H9 (cell line): Measurements from ENCODE around the gene SCRN2. TPM values are rescaled to one million over a fixed set of nuclear protein-coding genes. Genes with fewer than 3 reads are reported as not detected.

Experiments
- DNase-seq: peaks from one replicate; pipeline ENCODE4 v3.0.0-alpha.2; 2017
- H2AFZ ChIP-seq: one replicate; pipeline ENCODE4 v1.6.1; 2013; ENCODE audit warnings: mild to moderate bottlenecking, low read length, control low read depth, moderate library complexity
- H2AK5ac ChIP-seq: 2 replicates; pipeline ENCODE4 v1.6.1; 2013; ENCODE audit warnings: low read length, control low read depth, mixed read lengths; ENCODE audit not compliant: insufficient read length
- H2BK120ac ChIP-seq: one replicate; pipeline ENCODE4 v1.6.1; 2013; ENCODE audit warnings: low read depth, mild to moderate bottlenecking, low read length, control low read depth, inconsistent platforms; ENCODE audit not compliant: poor library complexity, severe bottlenecking
- H2BK12ac ChIP-seq: 2 replicates; pipeline ENCODE4 v1.6.1; 2013; ENCODE audit warnings: low read length, control low read depth, mixed read lengths, low read depth; ENCODE audit not compliant: insufficient read length
- H2BK15ac ChIP-seq: 2 replicates; pipeline ENCODE4 v1.6.1; 2013; ENCODE audit warnings: low read depth, low read length, control low read depth
- H2BK20ac ChIP-seq: one replicate; pipeline ENCODE4 v1.6.1; 2013; ENCODE audit warnings: low read depth, mild to moderate bottlenecking, low read length, control low read depth, inconsistent platforms; ENCODE audit not compliant: poor library complexity, severe bottlenecking
- H2BK5ac ChIP-seq: 2 replicates; pipeline ENCODE4 v1.6.1; 2013; ENCODE audit warnings: low read length, control low read depth, mixed read lengths; ENCODE audit not compliant: insufficient read length
- H3K14ac ChIP-seq: 2 replicates; pipeline ENCODE4 v1.6.1; 2013; ENCODE audit warnings: low read length, control low read depth; ENCODE audit not compliant: insufficient read depth
- H3K18ac ChIP-seq: 2 replicates; pipeline ENCODE4 v1.6.1; 2013; ENCODE audit warnings: low read depth, mild to moderate bottlenecking, mixed read lengths, low read length, control low read depth; ENCODE audit not compliant: insufficient read length
- H3K23ac ChIP-seq: 2 replicates; pipeline ENCODE4 v1.6.1; 2013; ENCODE audit warnings: low read length, control low read depth, mixed read lengths, low read depth; ENCODE audit not compliant: insufficient read length
- H3K23me2 ChIP-seq: 2 replicates; pipeline ENCODE4 v1.6.1; 2013; ENCODE audit warnings: low read depth, mild to moderate bottlenecking, mixed read lengths, low read length, control low read depth; ENCODE audit not compliant: insufficient read length, poor library complexity, severe bottlenecking
- H3K27ac ChIP-seq: 2 replicates; pipeline ENCODE4 v1.5.1; 2013; ENCODE audit warnings: low read length, control low read depth, mixed read lengths, low read depth; ENCODE audit not compliant: insufficient read length
- H3K27me3 ChIP-seq: 2 replicates; pipeline ENCODE4 v1.6.1; 2013; ENCODE audit warnings: low read length, control low read depth, inconsistent platforms; ENCODE audit not compliant: insufficient read depth
- H3K4ac ChIP-seq: 2 replicates; pipeline ENCODE4 v1.6.1; 2013; ENCODE audit warnings: low read depth, mild to moderate bottlenecking, control low read depth, inconsistent platforms, low read length, moderate library complexity
- H3K4me1 ChIP-seq: 2 replicates; pipeline ENCODE4 v1.6.1; 2013; ENCODE audit warnings: low read length, control low read depth, inconsistent platforms; ENCODE audit not compliant: insufficient read depth
- H3K4me2 ChIP-seq: 2 replicates; pipeline ENCODE4 v1.6.1; 2013; ENCODE audit warnings: low read length, control low read depth, mixed read lengths; ENCODE audit not compliant: insufficient read length, insufficient read depth
- H3K56ac ChIP-seq: 2 replicates; pipeline ENCODE4 v1.6.1; 2013; ENCODE audit warnings: low read depth, mild to moderate bottlenecking, mixed read lengths, low read length, control low read depth; ENCODE audit not compliant: insufficient read length
- H3K79me1 ChIP-seq: 2 replicates; pipeline ENCODE4 v1.6.1; 2013; ENCODE audit warnings: low read depth, mild to moderate bottlenecking, moderate library complexity, low read length, control low read depth, inconsistent platforms; ENCODE audit not compliant: insufficient read depth, poor library complexity, severe bottlenecking
- H3K79me2 ChIP-seq: 2 replicates; pipeline ENCODE4 v1.6.1; 2013; ENCODE audit warnings: low read length, control low read depth, inconsistent platforms; ENCODE audit not compliant: insufficient read depth
- H3K9ac ChIP-seq: 2 replicates; pipeline ENCODE4 v1.6.1; 2013; ENCODE audit warnings: low read length, control low read depth, mixed read lengths; ENCODE audit not compliant: insufficient read length; ENCODE audit errors: extremely low read depth
- H3K9me3 ChIP-seq: one replicate; pipeline ENCODE4 v1.6.1; 2013; ENCODE audit warnings: low read depth, low read length, inconsistent platforms; ENCODE audit not compliant: control insufficient read depth
- H3T11ph ChIP-seq: one replicate; pipeline ENCODE4 v1.6.1; 2013; ENCODE audit warnings: mild to moderate bottlenecking, low read length, control low read depth, inconsistent platforms
- H4K20me1 ChIP-seq: one replicate; pipeline ENCODE4 v1.6.1; 2013; ENCODE audit not compliant: control insufficient read depth, insufficient read length, insufficient read depth
- H4K5ac ChIP-seq: 2 replicates; pipeline ENCODE4 v1.6.1; 2013; ENCODE audit warnings: low read depth, mild to moderate bottlenecking, mixed read lengths, low read length, control low read depth; ENCODE audit not compliant: insufficient read length
- H4K8ac ChIP-seq: replicated peaks from 2 replicates; pipeline ENCODE4 v1.6.1; 2013; ENCODE audit warnings: low read length, control low read depth, mixed read lengths, low read depth; ENCODE audit not compliant: insufficient read length
- H4K91ac ChIP-seq: 2 replicates; pipeline ENCODE4 v1.6.1; 2013; ENCODE audit warnings: low read depth, mild to moderate bottlenecking, moderate library complexity, mixed read lengths, low read length, control low read depth; ENCODE audit not compliant: insufficient read length
- H3K27ac Mint-ChIP-seq, 3 experiments: 2 replicates in 2 of 3; 3 replicates in 1 of 3; pipeline ENCODE4 v1.8.0; 2020 to 2021; ENCODE audit warnings: mixed read lengths in 3 of 3, mild to moderate bottlenecking in 1 of 3, moderate library complexity in 1 of 3
- H3K27me3 Mint-ChIP-seq: 2 replicates; pipeline ENCODE4 v1.8.0; 2021; ENCODE audit warnings: low read depth, mild to moderate bottlenecking, moderate library complexity, mixed read lengths
- H3K36me3 Mint-ChIP-seq, 3 experiments: 2 replicates in 2 of 3; 3 replicates in 1 of 3; pipeline ENCODE4 v1.8.0; 2020 to 2021; ENCODE audit warnings: low read depth in 3 of 3, mixed read lengths in 3 of 3; ENCODE audit not compliant: insufficient read depth in 1 of 3
- H3K4me1 Mint-ChIP-seq, 2 experiments: 2 replicates each; pipeline ENCODE4 v1.8.0; 2020; ENCODE audit warnings: mixed read lengths in 2 of 2
- H3K4me3 Mint-ChIP-seq, 2 experiments: 2 replicates in 1 of 2; 3 replicates in 1 of 2; pipeline ENCODE4 v1.8.0; 2020 to 2021; ENCODE audit warnings: mild to moderate bottlenecking in 2 of 2, mixed read lengths in 2 of 2, moderate library complexity in 1 of 2
- H3K9me3 Mint-ChIP-seq, 2 experiments: 2 replicates in 1 of 2; 3 replicates in 1 of 2; pipeline ENCODE4 v1.8.0; 2020; ENCODE audit warnings: mild to moderate bottlenecking in 2 of 2, mixed read lengths in 2 of 2, moderate library complexity in 1 of 2
- WGBS: extraction: QIAGEN DNeasy Blood & Tissue Kit; methylation state at CpG from one replicate; pipeline ENCODE4 v1.1.7; 2013; ENCODE audit warnings: missing lambda C conversion rate, low lambda C conversion rate, mixed read lengths; ENCODE audit not compliant: insufficient read length; ENCODE audit errors: extremely low coverage; 5-methylcytosine and 5-hydroxymethylcytosine counted together
- total RNA-seq: library from RNA; stranded (reverse); gene quantifications from 2 replicates; pipeline ENCODE4 v1.2.1, GENCODE V29; 2021
- TF ChIP-seq, protein P1 (sequence below): fragments of 200-600 bp; sonication (generic); conservative IDR thresholded peaks from 3 replicates; pipeline ENCODE4 v1.8.0; 2021; ENCODE audit warnings: antibody characterized with exemption, mild to moderate bottlenecking

Gene SCRN2
- total RNA-seq, 1 experiment from 2014 or later, result 34.0 TPM

GRCh38 chr17:47792979-47793378 lies 48.1 kb downstream of the SCRN2 start:
- no peak overlapping the region for H4K5ac ChIP-seq
- TF ChIP-seq, protein P1, sequence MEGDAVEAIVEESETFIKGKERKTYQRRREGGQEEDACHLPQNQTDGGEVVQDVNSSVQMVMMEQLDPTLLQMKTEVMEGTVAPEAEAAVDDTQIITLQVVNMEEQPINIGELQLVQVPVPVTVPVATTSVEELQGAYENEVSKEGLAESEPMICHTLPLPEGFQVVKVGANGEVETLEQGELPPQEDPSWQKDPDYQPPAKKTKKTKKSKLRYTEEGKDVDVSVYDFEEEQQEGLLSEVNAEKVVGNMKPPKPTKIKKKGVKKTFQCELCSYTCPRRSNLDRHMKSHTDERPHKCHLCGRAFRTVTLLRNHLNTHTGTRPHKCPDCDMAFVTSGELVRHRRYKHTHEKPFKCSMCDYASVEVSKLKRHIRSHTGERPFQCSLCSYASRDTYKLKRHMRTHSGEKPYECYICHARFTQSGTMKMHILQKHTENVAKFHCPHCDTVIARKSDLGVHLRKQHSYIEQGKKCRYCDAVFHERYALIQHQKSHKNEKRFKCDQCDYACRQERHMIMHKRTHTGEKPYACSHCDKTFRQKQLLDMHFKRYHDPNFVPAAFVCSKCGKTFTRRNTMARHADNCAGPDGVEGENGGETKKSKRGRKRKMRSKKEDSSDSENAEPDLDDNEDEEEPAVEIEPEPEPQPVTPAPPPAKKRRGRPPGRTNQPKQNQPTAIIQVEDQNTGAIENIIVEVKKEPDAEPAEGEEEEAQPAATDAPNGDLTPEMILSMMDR, result no peak
- H3K18ac ChIP-seq, result no peak overlapping the region
- WGBS, result no CpG with 5 or more reads among the region's 6 CpGs
- H3K4me2 ChIP-seq, result no peak overlapping the region
- H2AFZ ChIP-seq, result no peak overlapping the region
- no peak overlapping the region for H3K14ac ChIP-seq
- H2BK5ac ChIP-seq, result no peak overlapping the region
- H3K27me3 ChIP-seq, result peaks cover 5% of the 10 kb centered on the region; the same call in 1 of the 2 replicates
- H3K79me1 ChIP-seq, result no peaks in the 10 kb centered on the region
- no peak overlapping the region for H3K56ac ChIP-seq
- H3K4me1 ChIP-seq, result no peaks in the 10 kb centered on the region
- no peak overlapping the region for H2AK5ac ChIP-seq
- Mint-ChIP-seq H3K36me3 (no peaks in the 10 kb centered on the region), H3K9me3 (no peaks in the 10 kb centered on the region), H3K4me3 (no peak overlapping the region), H3K4me1 (peaks cover 2 to 9% of the 10 kb centered on the region in 2 experiments; a peak in 2 of 4 replicates), H3K27me3 (peaks cover 83% of the 10 kb centered on the region), H3K27ac (no peak overlapping the region)
- H4K8ac ChIP-seq, result no peak overlapping the region
- no peak overlapping the region for H3T11ph ChIP-seq
- H3K4ac ChIP-seq, result no peak overlapping the region
- H3K9ac ChIP-seq, result no peak overlapping the region
- no peaks in the 10 kb centered on the region for H3K9me3 ChIP-seq
- no peaks in the 10 kb centered on the region for H4K20me1 ChIP-seq
- H2BK12ac ChIP-seq, result no peak overlapping the region
- H4K91ac ChIP-seq, result no peak overlapping the region
- peaks cover 8% of the 10 kb centered on the region for H3K23me2 ChIP-seq
- no peak overlapping the region for H2BK20ac ChIP-seq
- H3K23ac ChIP-seq, result no peak overlapping the region
- no peak overlapping the region for H2BK15ac ChIP-seq
- no peak overlapping the region for H2BK120ac ChIP-seq
- H3K79me2 ChIP-seq, result no peaks in the 10 kb centered on the region
- H3K27ac ChIP-seq, result no peak overlapping the region
- DNase-seq, result no peak
